IMR-90 (cell line): ENCODE measurements around the gene CHP2. TPM values are rescaled to one million over a fixed set of nuclear protein-coding genes. Genes with fewer than 3 reads are reported as not detected.

Experiments used
- ATAC-seq: fragments of 200-7000 bp; cut with Tn5 transposase; 2 replicates; pipeline ENCODE4 v1.9.1; 2020; ENCODE audit warnings: low read depth, mild to moderate bottlenecking, moderate library complexity
- BruUV-seq: library from RNA; stranded (reverse); fragments of 400-500 nt; replicated peaks from 2 replicates; lab custom pipeline; 2021; lab: Mats Ljungman, UMichigan
- CTCF ChIA-PET: fragments of 300-600 bp; formaldehyde crosslinking; extraction: SDS; loops from one replicate; lab custom pipeline; 2021; ENCODE audit warnings: antibody characterized with exemption; lab: Yijun Ruan, JAX
- POLR2A ChIA-PET: fragments of 300-600 bp; sonication (Branson Sonifier 250); formaldehyde crosslinking; loops from one replicate; lab custom pipeline; 2022; ENCODE audit warnings: antibody characterized with exemption; ENCODE audit not compliant: unreplicated experiment; lab: Charles Lee
- DNase-seq: peaks from one replicate; pipeline ENCODE4 v3.0.0; 2013
- H2AFZ ChIP-seq: replicated peaks from 2 replicates; pipeline ENCODE3; 2013; ENCODE audit warnings: low read length, mild to moderate bottlenecking; ENCODE audit not compliant: poor library complexity
- H2AK5ac ChIP-seq: 2 replicates; pipeline ENCODE4 v1.6.1; 2013; ENCODE audit warnings: low read depth, low read length, inconsistent platforms
- H2AK9ac ChIP-seq: replicated peaks from 2 replicates; pipeline ENCODE3; 2013; ENCODE audit warnings: mild to moderate bottlenecking, low read depth, low read length, moderate library complexity; ENCODE audit not compliant: poor library complexity
- H2BK120ac ChIP-seq: 2 replicates; pipeline ENCODE4 v1.6.1; 2013; ENCODE audit warnings: low read depth, low read length, inconsistent platforms
- H2BK15ac ChIP-seq: 3 replicates; pipeline ENCODE4 v1.6.1; 2013; ENCODE audit warnings: low read depth, low read length, inconsistent platforms
- H2BK20ac ChIP-seq: 2 replicates; pipeline ENCODE4 v1.6.1; 2013; ENCODE audit warnings: low read depth, mild to moderate bottlenecking, inconsistent platforms, low read length, moderate library complexity
- H2BK5ac ChIP-seq: 2 replicates; pipeline ENCODE4 v1.6.1; 2013; ENCODE audit warnings: mild to moderate bottlenecking, low read depth, low read length, inconsistent platforms; ENCODE audit not compliant: poor library complexity, severe bottlenecking
- H3K14ac ChIP-seq: replicated peaks from 2 replicates; pipeline ENCODE4 v1.6.1; 2013; ENCODE audit warnings: low read depth, low read length, inconsistent platforms
- H3K18ac ChIP-seq: 2 replicates; pipeline ENCODE4 v1.6.1; 2013; ENCODE audit warnings: low read depth, low read length, control low read depth
- H3K23ac ChIP-seq: 2 replicates; pipeline ENCODE4 v1.6.1; 2013; ENCODE audit warnings: low read depth, low read length, inconsistent platforms
- H3K27ac ChIP-seq: 2 replicates; pipeline ENCODE4 v1.5.1; 2013; ENCODE audit warnings: mild to moderate bottlenecking, control low read depth, low read length; ENCODE audit not compliant: insufficient read depth
- H3K27me3 ChIP-seq: 2 replicates; pipeline ENCODE4 v1.6.1; 2013; ENCODE audit warnings: low read length; ENCODE audit not compliant: control insufficient read depth, insufficient read depth
- H3K36me3 ChIP-seq: 2 replicates; pipeline ENCODE4 v1.6.1; 2013; ENCODE audit warnings: low read length, mixed read lengths; ENCODE audit not compliant: control insufficient read depth, insufficient read depth
- H3K4ac ChIP-seq: 2 replicates; pipeline ENCODE4 v1.6.1; 2013; ENCODE audit warnings: low read depth, low read length, inconsistent platforms
- H3K4me1 ChIP-seq: 2 replicates; pipeline ENCODE4 v1.6.1; 2013; ENCODE audit warnings: low read length, mixed read lengths; ENCODE audit not compliant: control insufficient read depth, insufficient read depth
- H3K4me2 ChIP-seq: 2 replicates; pipeline ENCODE4 v1.6.1; 2013; ENCODE audit warnings: low read depth, mild to moderate bottlenecking, control low read depth, low read length, moderate library complexity
- H3K4me3 ChIP-seq: 2 replicates; pipeline ENCODE4 v1.5.1; 2013; ENCODE audit warnings: low read depth, mild to moderate bottlenecking, control low read depth, low read length, moderate library complexity; ENCODE audit not compliant: insufficient read depth
- H3K56ac ChIP-seq: 2 replicates; pipeline ENCODE4 v1.6.1; 2013; ENCODE audit warnings: low read length, inconsistent platforms; ENCODE audit not compliant: insufficient read depth; ENCODE audit errors: extremely low read depth
- H3K79me1 ChIP-seq, 2 experiments: 2 replicates each; pipeline ENCODE4 v1.6.1; 2013; ENCODE audit warnings: low read length in 2 of 2, inconsistent platforms in 1 of 2, low read depth in 1 of 2
- H3K9ac ChIP-seq: 2 replicates; pipeline ENCODE4 v1.6.1; 2013; ENCODE audit warnings: low read depth, low read length, control low read depth
- H3K9me1 ChIP-seq: 2 replicates; pipeline ENCODE4 v1.6.1; 2013; ENCODE audit warnings: low read length, inconsistent platforms; ENCODE audit not compliant: insufficient read depth
- H3K9me3 ChIP-seq: 2 replicates; pipeline ENCODE4 v1.6.1; 2013; ENCODE audit warnings: low read length; ENCODE audit not compliant: control insufficient read depth, insufficient read depth
- H4K20me1 ChIP-seq: 2 replicates; pipeline ENCODE4 v1.6.1; 2013; ENCODE audit warnings: low read length, inconsistent platforms; ENCODE audit not compliant: insufficient read depth
- H4K5ac ChIP-seq: 2 replicates; pipeline ENCODE4 v1.6.1; 2013; ENCODE audit warnings: mild to moderate bottlenecking, low read depth, low read length, control low read depth
- H4K8ac ChIP-seq, 2 experiments: 2 replicates each; pipeline ENCODE4 v1.6.1; 2013; ENCODE audit warnings: low read depth in 2 of 2, low read length in 2 of 2, control low read depth in 1 of 2, inconsistent platforms in 1 of 2
- H4K91ac ChIP-seq: 2 replicates; pipeline ENCODE4 v1.6.1; 2013; ENCODE audit warnings: low read depth, low read length, inconsistent platforms; ENCODE audit not compliant: insufficient read depth
- BHLHE40 ChIP-seq: fragments of 150-350 bp; IDR thresholded peaks from 2 replicates; pipeline ENCODE4 v1.6.1; 2016; ENCODE audit warnings: mild to moderate bottlenecking, low read depth, low read length
- CEBPB ChIP-seq: IDR thresholded peaks from 2 replicates; pipeline ENCODE4 v1.6.1; 2012; ENCODE audit warnings: low read depth, low read length, improper control_type of control experiment
- CHD1 ChIP-seq: IDR thresholded peaks from 2 replicates; pipeline ENCODE4 v1.6.1; 2012; ENCODE audit warnings: low read depth, low read length, improper control_type of control experiment
- ELK1 ChIP-seq: fragments of 150-350 bp; IDR thresholded peaks from 2 replicates; pipeline ENCODE4 v1.6.1; 2016; ENCODE audit warnings: low read depth, mild to moderate bottlenecking, low read length, moderate library complexity, borderline replicate concordance
- FOS ChIP-seq: fragments of 150-350 bp; IDR thresholded peaks from 2 replicates; pipeline ENCODE4 v1.6.1; 2016; ENCODE audit warnings: low read depth, low read length
- MAFK ChIP-seq: IDR thresholded peaks from 2 replicates; pipeline ENCODE4 v1.6.1; 2012; ENCODE audit warnings: low read depth, low read length, improper control_type of control experiment
- MXI1 ChIP-seq: IDR thresholded peaks from 2 replicates; pipeline ENCODE4 v1.6.1; 2012; ENCODE audit warnings: low read depth, mild to moderate bottlenecking, low read length, moderate library complexity, borderline replicate concordance
- NFE2L2 ChIP-seq: fragments of 150-350 bp; IDR thresholded peaks from 2 replicates; pipeline ENCODE4 v1.6.1; 2016; ENCODE audit warnings: low read depth, mild to moderate bottlenecking, low read length
- POLR2A ChIP-seq: IDR thresholded peaks from 2 replicates; pipeline ENCODE4 v1.6.1; 2012; ENCODE audit warnings: mild to moderate bottlenecking, low read depth, low read length
- RAD21 ChIP-seq: IDR thresholded peaks from 2 replicates; pipeline ENCODE4 v1.6.1; 2012; ENCODE audit warnings: low read length, improper control_type of control experiment
- RFX5 ChIP-seq: IDR thresholded peaks from 2 replicates; pipeline ENCODE4 v1.8.0; 2012; ENCODE audit warnings: low read depth, mild to moderate bottlenecking, low read length, moderate library complexity
- USF2 ChIP-seq: fragments of 150-350 bp; IDR thresholded peaks from 2 replicates; pipeline ENCODE4 v1.6.1; 2017; ENCODE audit warnings: mild to moderate bottlenecking, antibody characterized with exemption, low read length, low read depth
- whole genome bisulfite sequencing, 2 experiments: methylation state at CpG; one replicate each; pipeline versions ENCODE4 v1.1.5 to v1.1.7; 2013; ENCODE audit warnings: missing lambda C conversion rate in 2 of 2; ENCODE audit not compliant: insufficient read length in 1 of 2; ENCODE audit errors: extremely low coverage in 2 of 2; 5-methylcytosine and 5-hydroxymethylcytosine counted together
- dilution Hi-C: fragments of 300-500 bp; cut with HindIII; formaldehyde crosslinking; loops from one replicate; pipeline ENCODE4 v1.14.3; 2018; ENCODE audit warnings: low sequenced_read_pairs; ENCODE audit not compliant: unreplicated experiment
- in situ Hi-C: fragments of 300-500 bp; cut with MboI; formaldehyde crosslinking; loops from 3 replicates; pipeline ENCODE4 v1.14.3; 2019; ENCODE audit warnings: low sequenced_read_pairs, inconsistent platforms, mixed read lengths
- intact Hi-C: fragments of 100-400 bp; cut with micrococcal nuclease; formaldehyde crosslinking; loops from 2 replicates; pipeline ENCODE4 v1.10.0; 2022
- polyA plus RNA-seq, 3 experiments: library from polyadenylated mRNA; depleted of rRNA; stranded (reverse); fragments of >200 nt; gene quantifications; 2 replicates each; pipeline ENCODE4 v1.2.3, GENCODE V29; 2012; ENCODE audit warnings: low replicate concordance in 1 of 3
- total RNA-seq: library from RNA; depleted of rRNA; stranded (reverse); fragments of >200 nt; gene quantifications from 2 replicates; pipeline ENCODE4 v1.2.3, GENCODE V29; 2012

Gene CHP2
- total and polyA plus RNA-seq, 2 of the 4 experiments (the other 2 are of a cell fraction) = not detected

- no peak overlapping the region for H4K8ac ChIP-seq
- no peak overlapping the region for H3K4me2 ChIP-seq
- no peak overlapping the region for H2BK5ac ChIP-seq
- no peak overlapping the region for H4K91ac ChIP-seq
- intact Hi-C loops = no loop called here
- ChIA-PET POLR2A (no interaction called here), CTCF (no interaction called here)
- H3K36me3 ChIP-seq = no peaks in the 10 kb centered on the region
- dilution Hi-C loops = no loop called here
- ATAC-seq (no peak), DNase-seq (no peak)
- no peaks in the 10 kb centered on the region for H3K4me1 ChIP-seq
- H3K23ac ChIP-seq = no peak overlapping the region
- no peak overlapping the region for H3K18ac ChIP-seq
- no peak overlapping the region for H2BK20ac ChIP-seq
- no peaks in the 10 kb centered on the region for H4K20me1 ChIP-seq
- in situ Hi-C loops = no loop called here
- no TSS peak for BruUV-seq
- no peak overlapping the region for H3K4me3 ChIP-seq
- no peak overlapping the region for H3K9ac ChIP-seq
- H3K56ac ChIP-seq = no peak overlapping the region
- H3K4ac ChIP-seq = no peak overlapping the region
- no peak overlapping the region for H4K5ac ChIP-seq
- H3K79me1 ChIP-seq = no peaks in the 10 kb centered on the region
- no CpG with 5 or more reads among the region's 2 CpGs for WGBS, 2 experiments
- H3K14ac ChIP-seq = no peak overlapping the region
- H2AK5ac ChIP-seq = no peak overlapping the region
- no peak for TF ChIP-seq RAD21
- TF ChIP-seq MXI1 = no peak
- TF ChIP-seq MAFK = no peak
- no peak for TF ChIP-seq CEBPB
- TF ChIP-seq RFX5 = no peak
- TF ChIP-seq BHLHE40 = no peak
- no peak for TF ChIP-seq POLR2A
- no peak for TF ChIP-seq FOS
- TF ChIP-seq USF2 = no peak
- TF ChIP-seq CHD1 = no peak
- TF ChIP-seq NFE2L2 = no peak
- no peak for TF ChIP-seq ELK1
- H3K9me3 ChIP-seq = peaks cover 10% of the 10 kb centered on the region
- no peak overlapping the region for H2AFZ ChIP-seq
- no peak overlapping the region for H2BK120ac ChIP-seq
- H3K9me1 ChIP-seq = no peaks in the 10 kb centered on the region
- no peak overlapping the region for H3K27ac ChIP-seq
- no peak overlapping the region for H2BK15ac ChIP-seq
- no peaks in the 10 kb centered on the region; the same call in 1 of the 2 replicates for H3K27me3 ChIP-seq
- H2AK9ac ChIP-seq = no peak overlapping the region
Observed at GRCh38 chr16:23705517-23705902, 49.3 kb upstream of the CHP2 start.
